HepG2 (cell line): Measurements from ENCODE around the gene GNB1. TPM values are rescaled to one million over a fixed set of nuclear protein-coding genes. Genes with fewer than 3 reads are reported as not detected.

ENCODE experiments used
- DMAP1 ChIP-seq: IDR thresholded peaks from 2 replicates; pipeline ENCODE4 v1.6.1; 2016
- EEA1 ChIP-seq: sonication (generic); formaldehyde crosslinking; IDR thresholded peaks from 2 replicates; pipeline ENCODE4 v1.5.1; 2020; ENCODE audit warnings: mild to moderate bottlenecking, missing genetic modification reagents, borderline replicate concordance
- GTF3A ChIP-seq: sonication (generic); formaldehyde crosslinking; conservative IDR thresholded peaks from 2 replicates; pipeline ENCODE4 v1.4.0; 2020; ENCODE audit warnings: mild to moderate bottlenecking, missing genetic modification reagents
- HNF1A ChIP-seq, 2 experiments: sonication (generic) in 1 of 2; formaldehyde crosslinking in 1 of 2; IDR thresholded peaks; 2 replicates each; pipeline versions ENCODE4 v1.4.0 to v1.6.1; 2016 to 2020; ENCODE audit warnings: borderline replicate concordance in 1 of 2, low read depth in 1 of 2, mild to moderate bottlenecking in 1 of 2, missing genetic modification reagents in 1 of 2
- MATR3 ChIP-seq: sonication (generic); formaldehyde crosslinking; IDR thresholded peaks from 2 replicates; pipeline ENCODE4 v1.4.0; 2020; ENCODE audit warnings: missing genetic modification reagents
- MED1 ChIP-seq: sonication (generic); formaldehyde crosslinking; IDR thresholded peaks from 2 replicates; pipeline ENCODE4 v1.4.0; 2020; ENCODE audit warnings: missing genetic modification reagents
- NR2F1 ChIP-seq, 2 experiments: fragments of 450-650 bp in 1 of 2; formaldehyde crosslinking in 1 of 2; IDR thresholded peaks; 2 replicates each; pipeline versions ENCODE4 v1.5.0 to v1.6.1; 2016 to 2020; ENCODE audit warnings: mild to moderate bottlenecking in 1 of 2, missing compliant biosample characterization in 1 of 2, missing genetic modification reagents in 1 of 2, moderate library complexity in 1 of 2
- RARG ChIP-seq: sonication (generic); formaldehyde crosslinking; IDR thresholded peaks from 2 replicates; pipeline ENCODE4 v1.4.0; 2020; ENCODE audit warnings: low read depth, mild to moderate bottlenecking, missing genetic modification reagents
- REL ChIP-seq: sonication (generic); formaldehyde crosslinking; conservative IDR thresholded peaks from 2 replicates; pipeline ENCODE4 v1.8.0; 2022; ENCODE audit warnings: mild to moderate bottlenecking, missing genetic modification reagents, moderate library complexity
- SP5 ChIP-seq: IDR thresholded peaks from 2 replicates; pipeline ENCODE4 v1.6.1; 2016; ENCODE audit warnings: low read depth, borderline replicate concordance
- TGIF2 ChIP-seq: IDR thresholded peaks from 2 replicates; pipeline ENCODE4 v1.6.1; 2016; ENCODE audit warnings: control low read depth, missing compliant biosample characterization
- ZMYM4 ChIP-seq: sonication (generic); formaldehyde crosslinking; IDR thresholded peaks from 2 replicates; pipeline ENCODE4 v1.8.1; 2023; ENCODE audit warnings: mild to moderate bottlenecking, missing genetic modification reagents
- ZNF10 ChIP-seq: sonication (generic); formaldehyde crosslinking; IDR thresholded peaks from 2 replicates; pipeline ENCODE4 v1.4.0; 2020; ENCODE audit warnings: mild to moderate bottlenecking, low read depth, missing genetic modification reagents, borderline replicate concordance
- ZNF121 ChIP-seq: sonication (generic); formaldehyde crosslinking; IDR thresholded peaks from 2 replicates; pipeline ENCODE4 v1.5.0; 2020; ENCODE audit warnings: mild to moderate bottlenecking, missing genetic modification reagents
- ZNF274 ChIP-seq: sonication (generic); formaldehyde crosslinking; IDR thresholded peaks from 2 replicates; pipeline ENCODE4 v1.5.1; 2020; ENCODE audit warnings: mild to moderate bottlenecking, missing genetic modification reagents
- ZNF546 ChIP-seq: sonication (generic); formaldehyde crosslinking; conservative IDR thresholded peaks from 2 replicates; pipeline ENCODE4 v1.8.1; 2023; ENCODE audit warnings: mild to moderate bottlenecking, missing genetic modification reagents
- ZNF660 ChIP-seq: sonication (generic); formaldehyde crosslinking; IDR thresholded peaks from 2 replicates; pipeline ENCODE4 v1.5.1; 2020; ENCODE audit warnings: mild to moderate bottlenecking, low read depth, missing genetic modification reagents, borderline replicate concordance
- ZNF670 ChIP-seq: sonication (generic); formaldehyde crosslinking; IDR thresholded peaks from 2 replicates; pipeline ENCODE4 v1.8.0; 2022; ENCODE audit warnings: mild to moderate bottlenecking, missing genetic modification reagents, borderline replicate concordance
- ZNF768 ChIP-seq: sonication (generic); formaldehyde crosslinking; IDR thresholded peaks from 2 replicates; pipeline ENCODE4 v1.4.0; 2020; ENCODE audit warnings: missing genetic modification reagents
- polyA plus RNA-seq, 8 experiments: library from polyadenylated mRNA; depleted of rRNA in 3 of 8; stranded (reverse) in 7 of 8; unstranded in 1 of 8; fragments of >200 nt; fragmentation: Illumina TruSeq in 4 of 8; extraction: Trizol in 4 of 8; gene quantifications; 2 replicates each; pipeline versions ENCODE4 v1.2.1 to v1.2.3, GENCODE V29; 2011 to 2016; ENCODE audit warnings: low read depth in 4 of 8, missing spikeins in 1 of 8, mixed read lengths in 1 of 8; ENCODE audit not compliant: insufficient read depth in 1 of 8
- total RNA-seq, 5 experiments: library from RNA; depleted of rRNA; stranded (reverse); fragments of >200 nt; fragmentation: Illumina TruSeq; extraction: Trizol; gene quantifications; 2 replicates each; pipeline ENCODE4 v1.2.3, GENCODE V29; 2016; ENCODE audit warnings: low read depth in 1 of 5
- TF ChIP-seq, protein P1 (sequence below): sonication (generic); formaldehyde crosslinking; IDR thresholded peaks from 2 replicates; pipeline ENCODE4 v1.5.1; 2020; ENCODE audit warnings: missing genetic modification reagents, mild to moderate bottlenecking, borderline replicate concordance
- TF ChIP-seq, protein P2 (sequence below): conservative IDR thresholded peaks from 2 replicates; pipeline ENCODE4 v1.6.1; 2018; ENCODE audit warnings: missing genetic modification reagents

The GNB1 gene
- total and polyA plus RNA-seq, 2 of the 13 experiments (the other 11 are each of a cell fraction or from before 2014, with no cell fraction given): 66.2 to 327 TPM

DNA sequence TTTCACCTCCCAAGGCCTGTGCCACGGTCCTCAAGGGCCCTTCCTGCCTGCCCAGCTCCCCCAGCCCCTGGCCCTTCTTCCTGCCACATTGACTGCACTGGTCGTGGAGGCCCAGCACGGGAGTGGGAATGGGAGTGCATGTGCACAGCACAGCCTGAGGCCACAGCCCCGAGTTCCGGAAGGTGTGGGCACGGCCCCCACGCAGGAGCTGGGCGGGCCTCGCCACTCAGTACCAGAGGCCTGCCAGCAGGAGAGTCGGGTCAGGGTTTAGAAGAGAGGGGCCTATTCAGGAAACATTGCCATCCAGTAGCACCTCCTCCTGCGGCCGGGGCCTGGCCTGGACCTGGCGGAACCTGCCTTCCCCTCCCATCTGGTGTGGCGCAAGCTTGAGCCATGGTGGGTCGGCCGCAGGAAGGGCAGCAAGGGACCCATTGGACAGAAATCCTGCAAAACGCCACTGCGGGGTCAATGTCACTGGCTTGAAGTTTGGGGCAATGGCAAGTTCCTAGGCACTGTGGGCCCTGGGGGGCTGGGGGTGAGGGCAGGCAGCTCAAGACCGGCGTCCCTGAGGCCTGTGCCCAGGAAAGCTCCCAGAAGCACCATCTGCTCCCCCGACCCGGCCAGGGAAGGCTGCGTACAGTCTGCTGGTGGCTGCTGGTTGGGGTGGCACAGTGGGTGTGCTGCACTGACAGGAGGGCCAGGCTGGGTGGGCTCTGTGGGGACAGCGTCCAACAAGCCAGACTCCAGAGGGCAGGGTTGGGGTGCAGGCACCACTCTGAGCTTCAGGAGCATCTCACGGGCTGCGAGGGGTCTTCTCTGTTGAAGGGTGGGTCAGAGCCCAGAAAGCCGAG lies 29.9 kb upstream of the GNB1 start (continued):
- TF ChIP-seq RARG (CRISPR knock-in tag) (no peak), DMAP1 (CRISPR knock-in tag) (peak; percentile 71), ZNF274 (0 out of 2 replicates have a peak, but pooled peaks have one; percentile 56), ZNF660 (CRISPR knock-in tag) (no peak), ZMYM4 (peak; percentile 44; the same call in 1 of the 2 replicates), EEA1 (CRISPR knock-in tag) (0 out of 2 replicates have a peak, but pooled peaks have one; percentile 26), SP5 (peak; percentile 55), ZNF768 (CRISPR knock-in tag) (peak; percentile 80), ZNF10 (CRISPR knock-in tag) (no peak), NR2F1 (CRISPR knock-in tag; IDR thresholded peaks at IDR 0.05) (no peak), ZNF121 (CRISPR knock-in tag) (no peak), MATR3 (CRISPR knock-in tag) (no peak), GTF3A (CRISPR knock-in tag) (peak; percentile 30; the same call in 1 of the 2 replicates), MED1 (CRISPR knock-in tag) (peak; percentile 31; the same call in 1 of the 2 replicates), REL (CRISPR knock-in tag) (0 out of 2 replicates have a peak, but pooled peaks have one; percentile 35), ZNF670 (CRISPR knock-in tag) (0 out of 2 replicates have a peak, but pooled peaks have one; percentile 33), ZNF546 (peak; percentile 75; the same call in 1 of the 2 replicates), HNF1A (IDR thresholded peaks at IDR 0.05; ENCODE audit: low read depth) (no peak), HNF1A (CRISPR knock-in tag; IDR thresholded peaks at IDR 0.05; ENCODE audit: borderline replicate concordance) (peak; percentile 35; the same call in 1 of the 2 replicates), TGIF2 (CRISPR knock-in tag) (no peak)
- TF ChIP-seq, protein P1, sequence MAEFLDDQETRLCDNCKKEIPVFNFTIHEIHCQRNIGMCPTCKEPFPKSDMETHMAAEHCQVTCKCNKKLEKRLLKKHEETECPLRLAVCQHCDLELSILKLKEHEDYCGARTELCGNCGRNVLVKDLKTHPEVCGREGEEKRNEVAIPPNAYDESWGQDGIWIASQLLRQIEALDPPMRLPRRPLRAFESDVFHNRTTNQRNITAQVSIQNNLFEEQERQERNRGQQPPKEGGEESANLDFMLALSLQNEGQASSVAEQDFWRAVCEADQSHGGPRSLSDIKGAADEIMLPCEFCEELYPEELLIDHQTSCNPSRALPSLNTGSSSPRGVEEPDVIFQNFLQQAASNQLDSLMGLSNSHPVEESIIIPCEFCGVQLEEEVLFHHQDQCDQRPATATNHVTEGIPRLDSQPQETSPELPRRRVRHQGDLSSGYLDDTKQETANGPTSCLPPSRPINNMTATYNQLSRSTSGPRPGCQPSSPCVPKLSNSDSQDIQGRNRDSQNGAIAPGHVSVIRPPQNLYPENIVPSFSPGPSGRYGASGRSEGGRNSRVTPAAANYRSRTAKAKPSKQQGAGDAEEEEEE: 0 out of 2 replicates have a peak, but pooled peaks have one; percentile 40
- TF ChIP-seq, protein P2, sequence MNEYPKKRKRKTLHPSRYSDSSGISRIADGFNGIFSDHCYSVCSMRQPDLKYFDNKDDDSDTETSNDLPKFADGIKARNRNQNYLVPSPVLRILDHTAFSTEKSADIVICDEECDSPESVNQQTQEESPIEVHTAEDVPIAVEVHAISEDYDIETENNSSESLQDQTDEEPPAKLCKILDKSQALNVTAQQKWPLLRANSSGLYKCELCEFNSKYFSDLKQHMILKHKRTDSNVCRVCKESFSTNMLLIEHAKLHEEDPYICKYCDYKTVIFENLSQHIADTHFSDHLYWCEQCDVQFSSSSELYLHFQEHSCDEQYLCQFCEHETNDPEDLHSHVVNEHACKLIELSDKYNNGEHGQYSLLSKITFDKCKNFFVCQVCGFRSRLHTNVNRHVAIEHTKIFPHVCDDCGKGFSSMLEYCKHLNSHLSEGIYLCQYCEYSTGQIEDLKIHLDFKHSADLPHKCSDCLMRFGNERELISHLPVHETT (CRISPR knock-in tag): no peak
